Colon (tissue), 2 donors: Measurements from ENCODE around the gene CLSTN2.

Experiments used
- FAIRE-seq: peaks from 2 replicates; lab custom pipeline; 2012; peaks lifted over from hg19 to GRCh38; lab: Jason Lieb, UNC
- donor health status: control.
- donor health status: control.

Gene CLSTN2

DNA sequence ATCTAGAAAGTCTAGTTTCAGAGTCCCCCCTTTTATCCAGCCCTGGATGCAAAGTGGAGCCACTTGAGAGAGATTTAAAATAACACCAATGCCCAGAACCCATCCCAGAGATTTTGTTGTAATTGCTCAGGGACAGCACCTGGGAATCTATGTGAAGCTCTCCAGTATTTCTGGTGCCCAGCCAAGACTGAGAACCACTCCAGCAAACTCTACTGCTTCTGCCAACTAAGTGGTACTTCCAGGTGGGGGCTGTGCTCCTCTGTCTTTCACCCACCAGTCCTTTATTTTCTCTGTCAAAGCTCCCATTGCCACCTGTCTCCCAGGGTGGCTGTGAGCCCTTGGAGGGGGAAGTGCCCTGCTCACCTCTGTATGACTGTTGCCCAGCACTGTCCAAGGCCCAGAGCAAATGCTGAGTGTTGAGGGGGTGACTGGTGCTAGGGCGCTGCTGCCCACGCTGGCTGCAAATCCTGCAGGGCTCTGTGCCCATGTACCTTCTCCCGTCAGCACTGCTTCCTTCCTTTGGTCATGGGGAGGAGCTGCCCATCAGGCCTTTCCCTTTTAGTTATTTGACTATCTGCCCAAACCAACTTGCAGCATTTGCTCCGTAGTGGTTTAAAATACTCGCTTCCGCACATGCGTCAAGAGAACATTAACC is 9.4 kb downstream of the CLSTN2 start:
- FAIRE-seq: no peak

- no peak for FAIRE-seq
Measured at GRCh38 chr3:139945386-139945785, 10.4 kb downstream of the CLSTN2 start.

GRCh38 chr3:139945942-139946341 is 11.0 kb downstream of the CLSTN2 start:
- no peak for FAIRE-seq

DNA sequence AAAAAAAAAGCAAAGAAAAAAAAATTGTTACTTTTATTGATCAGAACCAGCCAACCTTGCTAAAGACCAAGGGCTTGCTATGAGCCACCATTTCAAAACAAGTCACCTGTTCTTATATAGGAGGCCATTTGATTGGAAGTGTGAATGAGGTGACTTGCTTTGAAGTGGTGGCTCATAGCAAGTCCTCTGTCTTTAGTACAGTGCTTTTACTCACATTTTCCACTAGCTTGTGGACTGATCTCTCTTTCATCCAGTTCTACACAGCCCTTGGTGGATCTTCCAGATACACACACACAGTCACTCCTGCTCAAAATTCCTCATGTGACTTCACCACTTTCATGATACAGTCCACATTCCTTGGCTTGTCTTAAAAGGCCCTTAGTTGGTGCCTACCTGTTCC is 13.5 kb downstream of the CLSTN2 start:
- FAIRE-seq: no peak

DNA sequence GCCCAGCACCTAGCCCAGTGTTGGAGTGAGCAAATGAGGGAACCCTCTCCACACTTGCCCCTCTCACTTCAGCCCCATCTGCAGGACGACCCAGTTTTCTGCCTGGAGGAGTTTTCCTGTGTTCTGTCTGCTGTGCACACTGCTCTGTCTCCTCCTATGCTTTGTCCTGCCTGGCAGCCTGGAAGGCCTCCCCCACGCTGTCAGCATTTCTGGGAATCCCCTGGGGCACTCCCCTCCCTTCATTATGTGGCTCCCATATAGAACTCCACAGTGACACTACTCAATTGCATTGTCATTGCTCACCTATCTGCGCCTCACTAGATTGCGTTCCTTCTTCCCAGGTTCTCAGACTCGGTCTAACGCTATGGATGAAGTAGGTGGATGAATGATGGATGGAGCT is 13.9 kb downstream of the CLSTN2 start:
- no peak for FAIRE-seq

- no peak for FAIRE-seq
Measured at GRCh38 chr3:139953131-139953910, 18.3 kb downstream of the CLSTN2 start.

- FAIRE-seq: no peak
Measured at GRCh38 chr3:139954146-139954860, 19.3 kb downstream of the CLSTN2 start.

- no peak for FAIRE-seq
Measured at GRCh38 chr3:139957844-139958243, 22.9 kb downstream of the CLSTN2 start.

DNA sequence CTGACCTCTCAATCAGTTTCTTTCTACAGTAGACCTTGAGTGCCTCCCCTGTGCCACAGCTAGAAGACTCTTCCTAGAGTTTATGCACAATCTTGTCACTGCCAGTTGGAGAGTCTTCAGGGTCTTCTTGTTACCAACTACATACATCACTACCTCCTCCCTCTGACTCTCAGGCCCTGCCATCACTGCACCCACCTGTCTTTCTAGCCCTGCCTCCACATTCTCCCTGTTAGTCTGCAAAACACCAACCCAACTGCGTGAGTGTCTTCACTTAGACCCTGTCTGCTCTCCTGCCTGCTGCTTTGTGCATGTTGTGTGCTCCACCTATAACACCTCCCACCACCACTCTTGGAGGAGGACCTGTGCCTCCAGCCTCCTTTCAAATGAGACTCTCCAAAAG is 34.4 kb downstream of the CLSTN2 start:
- FAIRE-seq: no peak

DNA sequence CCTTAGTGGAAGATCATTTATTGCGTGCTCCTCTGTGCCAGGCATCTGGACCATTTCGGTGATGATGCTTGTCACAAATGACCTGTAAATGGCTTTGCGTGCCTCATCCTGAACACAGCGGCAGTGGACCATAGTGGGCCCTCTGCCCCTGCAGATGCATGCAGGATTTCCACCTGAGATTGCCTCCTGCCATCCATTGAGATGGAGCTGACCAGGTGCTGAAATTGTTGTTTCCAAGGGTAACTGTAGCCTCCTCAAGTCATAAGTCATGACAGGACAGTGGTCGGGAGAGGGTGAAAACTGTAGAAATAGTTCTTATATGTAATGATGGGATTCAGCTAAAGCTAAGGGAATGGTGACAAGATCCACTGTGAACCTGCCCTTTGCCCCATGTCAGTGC is 35.5 kb downstream of the CLSTN2 start:
- FAIRE-seq: no peak

DNA sequence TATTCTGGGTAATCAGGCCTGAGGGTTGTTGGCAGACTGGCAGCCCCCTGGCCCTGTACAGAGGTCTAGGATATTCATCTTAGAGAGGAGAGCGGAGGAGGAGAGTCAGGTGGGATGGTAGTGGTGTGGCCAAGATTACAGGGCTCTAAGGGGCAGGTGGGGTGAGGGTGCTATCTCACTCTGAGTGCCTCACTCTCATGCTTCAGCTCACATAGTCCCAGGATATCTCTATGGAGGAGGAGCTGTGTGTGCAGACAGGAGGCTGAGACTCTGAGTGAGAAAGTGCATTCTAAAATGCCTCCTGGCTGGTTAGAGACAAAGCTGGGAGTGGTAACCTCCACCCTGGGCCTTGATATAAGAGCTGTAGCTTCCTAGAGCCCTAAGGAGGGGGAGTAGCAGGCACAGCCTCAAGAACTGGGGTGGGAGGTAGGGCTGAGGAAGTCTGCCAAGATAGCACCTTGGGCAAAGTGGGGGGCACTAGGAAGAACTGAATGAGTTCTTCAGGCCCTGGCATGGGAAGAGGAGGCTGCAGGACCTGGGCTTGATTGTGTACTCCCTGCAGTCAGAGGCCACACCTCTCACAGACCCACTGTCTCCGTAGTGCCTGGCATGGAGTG is 39.9 kb downstream of the CLSTN2 start:
- no peak for FAIRE-seq

DNA sequence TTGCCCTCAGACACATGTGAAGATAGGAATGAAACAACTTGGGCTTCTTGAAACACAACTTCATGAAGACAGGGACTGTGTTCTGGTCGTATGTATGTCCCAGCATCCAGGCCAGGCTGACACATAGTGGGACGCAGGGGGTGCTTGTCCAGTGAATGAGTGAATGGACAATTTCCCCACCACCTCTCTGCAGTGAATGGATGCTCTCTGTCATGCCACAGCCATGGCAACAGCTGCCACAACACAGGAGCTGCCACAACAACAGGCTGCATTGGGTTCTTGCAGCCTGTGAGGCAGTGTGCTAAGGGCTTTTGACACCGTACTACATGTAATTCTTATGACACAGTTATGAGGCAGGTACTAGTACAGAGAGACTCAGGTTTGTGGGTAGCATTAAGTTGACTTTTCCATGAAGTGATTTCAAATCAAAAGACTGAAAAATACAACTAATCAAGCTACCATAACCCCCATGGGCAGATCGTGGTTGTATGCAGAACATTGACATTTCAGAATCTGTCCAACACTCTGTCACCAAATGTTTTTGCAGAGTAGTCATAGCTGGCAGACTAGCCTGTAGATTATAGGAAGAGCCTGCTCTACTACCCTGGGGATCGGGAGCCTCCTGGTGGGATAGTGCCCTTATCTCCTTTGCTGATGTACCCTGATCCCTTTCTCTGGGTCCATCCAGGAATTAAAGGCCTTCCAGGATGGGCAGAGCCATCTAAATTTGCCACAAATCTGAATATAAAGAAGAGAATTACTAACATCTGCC is 40.8 kb downstream of the CLSTN2 start:
- FAIRE-seq: no peak

GRCh38 chr3:139978966-139979365 is 44.0 kb downstream of the CLSTN2 start:
- FAIRE-seq: no peak

DNA sequence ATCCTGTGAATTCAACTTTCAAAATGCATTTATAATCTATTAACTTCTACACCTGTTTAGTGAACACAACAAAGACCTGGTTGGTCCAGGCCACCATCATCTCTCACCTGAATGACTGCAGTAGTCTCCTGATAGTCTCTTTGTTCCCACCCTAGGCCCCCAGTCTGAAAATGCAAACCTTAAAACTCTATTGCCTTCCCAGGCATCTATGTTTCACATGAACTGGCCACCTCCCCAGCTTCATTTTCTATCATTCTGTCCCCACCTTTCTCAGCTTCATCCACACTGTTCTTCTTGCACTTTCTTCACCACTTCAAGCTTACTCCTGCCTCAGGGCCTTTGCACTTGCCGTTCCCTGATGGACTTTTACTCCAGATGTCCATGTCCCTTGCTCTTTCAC is 45.0 kb downstream of the CLSTN2 start:
- FAIRE-seq: no peak

DNA sequence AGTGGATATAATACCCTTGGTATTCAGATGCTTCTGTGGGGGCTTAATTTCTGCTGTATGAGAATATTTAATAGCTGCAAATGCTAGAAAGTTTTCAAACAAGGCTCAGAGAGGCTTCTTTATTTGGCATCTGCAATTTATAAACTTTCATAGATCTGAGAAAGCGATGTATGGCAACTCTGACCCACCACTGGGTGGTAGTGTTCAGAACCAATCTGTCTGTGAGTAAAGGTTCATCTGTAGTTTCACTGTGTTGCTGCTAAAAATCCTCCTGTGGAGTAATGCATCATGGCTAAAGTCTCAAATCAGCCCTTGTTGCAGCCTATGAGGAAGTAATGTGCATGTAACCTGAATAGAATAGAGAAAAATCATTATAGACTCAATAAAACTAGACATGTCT is 47.4 kb downstream of the CLSTN2 start:
- no peak for FAIRE-seq

- no peak for FAIRE-seq
Measured at GRCh38 chr3:139985576-139985975, 50.6 kb downstream of the CLSTN2 start.

- no peak for FAIRE-seq
Measured at GRCh38 chr3:139987908-139988307, 52.9 kb downstream of the CLSTN2 start.

- FAIRE-seq: no peak
Measured at GRCh38 chr3:139988472-139989156, 53.6 kb downstream of the CLSTN2 start.

GRCh38 chr3:139994891-139995290 is 59.9 kb downstream of the CLSTN2 start:
- FAIRE-seq: no peak

- FAIRE-seq: no peak
Measured at GRCh38 chr3:140004271-140004670, 69.3 kb downstream of the CLSTN2 start.

GRCh38 chr3:140006331-140006730 is 71.3 kb downstream of the CLSTN2 start:
- FAIRE-seq: no peak
